ENCODE measurements around the gene OFD1.

Gene OFD1

DNA sequence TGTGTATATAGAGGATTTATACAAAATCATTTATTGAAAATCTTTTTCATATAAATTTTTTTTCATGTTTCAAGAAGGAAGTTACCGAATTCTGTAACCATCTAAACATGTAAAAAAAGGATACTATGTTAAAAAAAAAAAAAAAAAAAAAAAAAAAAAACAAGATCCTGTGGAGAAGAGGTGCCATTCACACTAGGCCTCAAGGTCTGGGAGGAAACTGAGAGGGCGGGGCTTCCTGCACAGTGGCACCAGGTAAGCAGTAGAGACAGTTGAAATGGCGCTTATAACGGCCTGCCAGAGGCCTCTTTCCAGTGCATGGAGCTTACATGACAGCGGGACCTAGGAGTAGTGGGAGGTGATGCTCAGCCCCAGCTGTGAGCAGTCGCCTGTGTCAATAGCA is 17.6 kb upstream of the OFD1 start:
- Histone ChIP-seq H3K27ac (no peak overlapping the region), H3K4me3 (IDR thresholded peaks at IDR 0.05; ENCODE audit: insufficient read depth, low read depth, low read length) (no peak overlapping the region), H3K79me2 (ENCODE audit: insufficient read depth, low read depth) (0 out of 2 replicates have a peak, but pooled peaks cover 7% of the 10 kb centered on the region), H4K20me1 (ENCODE audit: insufficient read depth) (no peaks in the 10 kb centered on the region), H2AFZ (ENCODE audit: low read depth) (no peak overlapping the region), H3K4me1 (ENCODE audit: low read depth, poor library complexity, severe bottlenecking) (peaks cover 13% of the 10 kb centered on the region), H3K4me2 (no peak overlapping the region), H3K36me3 (ENCODE audit: insufficient read depth) (no peaks in the 10 kb centered on the region), H3K9ac (no peak overlapping the region), H3K27me3 (ENCODE audit: insufficient read depth, low read depth) (no peaks in the 10 kb centered on the region)
- TF ChIP-seq, protein P1, sequence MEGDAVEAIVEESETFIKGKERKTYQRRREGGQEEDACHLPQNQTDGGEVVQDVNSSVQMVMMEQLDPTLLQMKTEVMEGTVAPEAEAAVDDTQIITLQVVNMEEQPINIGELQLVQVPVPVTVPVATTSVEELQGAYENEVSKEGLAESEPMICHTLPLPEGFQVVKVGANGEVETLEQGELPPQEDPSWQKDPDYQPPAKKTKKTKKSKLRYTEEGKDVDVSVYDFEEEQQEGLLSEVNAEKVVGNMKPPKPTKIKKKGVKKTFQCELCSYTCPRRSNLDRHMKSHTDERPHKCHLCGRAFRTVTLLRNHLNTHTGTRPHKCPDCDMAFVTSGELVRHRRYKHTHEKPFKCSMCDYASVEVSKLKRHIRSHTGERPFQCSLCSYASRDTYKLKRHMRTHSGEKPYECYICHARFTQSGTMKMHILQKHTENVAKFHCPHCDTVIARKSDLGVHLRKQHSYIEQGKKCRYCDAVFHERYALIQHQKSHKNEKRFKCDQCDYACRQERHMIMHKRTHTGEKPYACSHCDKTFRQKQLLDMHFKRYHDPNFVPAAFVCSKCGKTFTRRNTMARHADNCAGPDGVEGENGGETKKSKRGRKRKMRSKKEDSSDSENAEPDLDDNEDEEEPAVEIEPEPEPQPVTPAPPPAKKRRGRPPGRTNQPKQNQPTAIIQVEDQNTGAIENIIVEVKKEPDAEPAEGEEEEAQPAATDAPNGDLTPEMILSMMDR (conservative IDR thresholded peaks at IDR 0.05; ENCODE audit: low read depth, low read length) = no peak

DNA sequence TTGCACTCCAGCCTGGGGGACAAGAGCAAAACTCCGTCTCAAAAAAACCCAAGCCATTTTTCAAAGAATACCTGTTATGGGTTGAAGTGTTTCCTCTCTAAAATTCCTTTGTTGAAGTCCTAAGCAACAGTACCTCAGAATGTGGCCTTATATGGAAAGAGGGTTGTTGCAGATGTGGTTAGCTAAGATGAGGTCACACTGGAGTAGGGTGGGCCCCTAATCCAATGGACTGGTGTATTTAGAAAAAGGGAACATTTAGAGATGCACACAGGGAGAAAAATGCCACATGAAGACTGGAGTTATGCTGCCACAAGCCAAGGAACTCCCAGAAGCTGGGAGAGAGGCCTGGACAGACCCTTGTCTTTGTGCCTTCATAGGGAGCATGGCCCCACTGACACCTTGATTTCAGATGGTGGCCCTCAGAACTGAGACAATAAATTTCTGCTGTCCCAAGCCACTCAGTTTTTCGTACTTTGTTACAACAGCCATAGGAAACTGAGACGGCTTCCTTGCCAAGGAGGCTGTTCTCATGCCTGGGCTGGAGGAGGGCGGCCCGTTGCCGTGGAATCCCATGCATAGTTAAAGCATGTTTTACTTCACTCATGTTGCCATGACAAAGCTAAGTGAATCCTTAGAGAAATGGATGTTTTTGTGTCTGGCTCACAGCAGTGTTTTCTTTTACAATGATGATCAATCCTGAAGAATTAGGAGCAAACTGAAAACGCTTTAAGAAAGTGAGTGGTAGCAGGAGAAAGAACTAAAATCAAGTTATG is 16.7 kb upstream of the OFD1 start:
- 0 out of 2 replicates have a peak, but pooled peaks cover 7% of the 10 kb centered on the region for H3K79me2 ChIP-seq (ENCODE audit: insufficient read depth, low read depth)
- no peaks in the 10 kb centered on the region for H3K36me3 ChIP-seq (ENCODE audit: insufficient read depth)
- no peak overlapping the region for H2AFZ ChIP-seq (ENCODE audit: low read depth)
- no peak overlapping the region for H3K4me3 ChIP-seq (IDR thresholded peaks at IDR 0.05; ENCODE audit: insufficient read depth, low read depth, low read length)
- TF ChIP-seq, protein P1 (conservative IDR thresholded peaks at IDR 0.05; ENCODE audit: low read depth, low read length) = no peak
- no peak overlapping the region for H3K27ac ChIP-seq
- no peak overlapping the region for H3K9ac ChIP-seq
- peaks cover 13% of the 10 kb centered on the region for H3K4me1 ChIP-seq (ENCODE audit: low read depth, poor library complexity, severe bottlenecking)
- no peaks in the 10 kb centered on the region for H4K20me1 ChIP-seq (ENCODE audit: insufficient read depth)
- H3K27me3 ChIP-seq (ENCODE audit: insufficient read depth, low read depth) = no peaks in the 10 kb centered on the region
- H3K4me2 ChIP-seq = no peak overlapping the region

DNA sequence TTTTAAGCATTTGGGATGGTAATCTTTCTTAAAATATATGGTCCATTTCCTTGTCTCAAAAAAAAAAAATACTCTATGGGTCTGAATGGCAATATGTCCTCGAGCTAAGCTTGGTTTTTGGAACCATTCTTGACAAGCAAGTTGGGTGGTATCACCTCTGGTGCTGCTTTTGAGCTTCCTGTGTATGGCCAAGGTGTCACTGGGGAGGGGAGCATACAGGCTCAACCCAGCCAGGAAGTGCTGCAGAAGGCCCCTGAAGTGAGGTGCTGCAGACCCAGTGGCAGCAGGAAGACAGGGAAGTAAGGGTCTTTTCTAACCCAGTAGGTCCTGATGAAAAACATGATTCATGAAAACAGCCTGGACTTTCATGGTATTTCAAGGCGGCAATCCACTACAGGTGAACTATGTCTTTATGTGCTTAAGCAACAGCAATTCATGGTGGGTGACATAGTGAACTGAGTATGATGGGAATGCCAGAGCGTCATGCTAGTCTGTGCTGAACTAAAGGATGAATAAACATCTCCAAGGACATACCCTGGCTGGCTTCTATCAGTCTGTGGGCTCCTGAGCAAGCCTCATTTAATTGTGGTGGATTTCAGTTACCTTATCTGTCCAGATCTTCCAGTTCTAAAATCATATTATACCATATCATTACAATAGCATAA is 15.2 kb upstream of the OFD1 start:
- TF ChIP-seq, protein P1 (conservative IDR thresholded peaks at IDR 0.05; ENCODE audit: low read depth, low read length) = no peak
- H3K4me1 ChIP-seq (ENCODE audit: low read depth, poor library complexity, severe bottlenecking) = peaks cover 13% of the 10 kb centered on the region
- H3K36me3 ChIP-seq (ENCODE audit: insufficient read depth) = no peaks in the 10 kb centered on the region
- no peak overlapping the region for H2AFZ ChIP-seq (ENCODE audit: low read depth)
- no peaks in the 10 kb centered on the region for H4K20me1 ChIP-seq (ENCODE audit: insufficient read depth)
- 0 out of 2 replicates have a peak, but pooled peaks cover 7% of the 10 kb centered on the region for H3K79me2 ChIP-seq (ENCODE audit: insufficient read depth, low read depth)
- no peak overlapping the region for H3K4me3 ChIP-seq (IDR thresholded peaks at IDR 0.05; ENCODE audit: insufficient read depth, low read depth, low read length)
- no peak overlapping the region for H3K4me2 ChIP-seq
- H3K9ac ChIP-seq = no peak overlapping the region
- H3K27ac ChIP-seq = no peak overlapping the region
- H3K27me3 ChIP-seq (ENCODE audit: insufficient read depth, low read depth) = no peaks in the 10 kb centered on the region

DNA sequence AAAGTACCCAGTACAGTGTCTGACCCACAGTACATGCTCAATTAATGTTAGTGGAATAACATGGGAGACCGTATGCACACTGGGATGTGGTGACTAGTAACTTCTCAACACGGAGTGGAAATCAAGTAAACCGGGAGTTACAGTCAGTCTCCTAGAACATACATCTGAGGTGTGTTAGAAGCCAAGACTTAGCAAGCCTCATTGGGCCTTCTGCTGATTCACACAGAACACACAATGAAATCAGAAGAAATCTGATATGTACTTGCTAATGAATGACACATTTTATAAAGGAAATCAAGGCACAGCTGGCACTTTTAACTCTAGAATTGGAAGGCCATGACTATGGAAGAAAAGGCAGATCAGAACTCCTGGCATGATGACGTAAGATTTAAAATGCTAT is 13.2 kb upstream of the OFD1 start:
- H3K27ac ChIP-seq = no peak overlapping the region
- no peaks in the 10 kb centered on the region for H3K36me3 ChIP-seq (ENCODE audit: insufficient read depth)
- H2AFZ ChIP-seq (ENCODE audit: low read depth) = no peak overlapping the region
- TF ChIP-seq, protein P1 (conservative IDR thresholded peaks at IDR 0.05; ENCODE audit: low read depth, low read length) = no peak
- H4K20me1 ChIP-seq (ENCODE audit: insufficient read depth) = no peaks in the 10 kb centered on the region
- no peak overlapping the region for H3K9ac ChIP-seq
- H3K79me2 ChIP-seq (ENCODE audit: insufficient read depth, low read depth) = peaks cover 7% of the 10 kb centered on the region; the same call in 1 of the 2 replicates
- H3K4me2 ChIP-seq = no peak overlapping the region
- no peaks in the 10 kb centered on the region for H3K27me3 ChIP-seq (ENCODE audit: insufficient read depth, low read depth)
- H3K4me1 ChIP-seq (ENCODE audit: low read depth, poor library complexity, severe bottlenecking) = peaks cover 12% of the 10 kb centered on the region
- H3K4me3 ChIP-seq (IDR thresholded peaks at IDR 0.05; ENCODE audit: insufficient read depth, low read depth, low read length) = no peak overlapping the region

All from KMS-11 (cell line).